Stimulated activated CD4-positive, alpha-beta T cell treated with anti-CD3 and anti-CD28 coated beads, Interleukin-15, amount 100 ng/mL, for 48 hours (primary cell): ENCODE measurements around the gene ROCK2.

Source experiments
- DNase-seq, 2 donors: peaks; one replicate each; pipeline ENCODE4 v3.0.0-alpha.2; 2020; ENCODE audit warnings: low read depth in 2 of 2

ROCK2 gene

DNA sequence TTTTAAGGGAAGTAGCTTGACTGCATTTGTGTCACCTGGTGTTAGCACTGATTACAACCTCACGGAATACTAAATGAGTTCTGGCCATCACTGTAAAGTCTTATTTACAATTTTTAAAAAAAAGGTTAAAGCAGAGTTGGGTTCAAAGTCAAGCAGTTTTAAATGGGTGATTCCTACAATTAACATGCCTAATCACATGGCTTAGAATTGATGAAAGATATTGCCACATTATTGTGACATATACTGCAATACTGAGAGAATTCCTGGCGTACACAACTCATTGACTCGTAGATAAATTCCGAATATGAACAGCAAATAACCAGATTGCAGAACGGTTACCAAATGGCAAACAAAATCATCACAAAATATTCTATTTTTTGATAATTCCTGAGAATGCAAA lies 34.2 kb downstream of the ROCK2 start:
- no peak for DNase-seq

DNA sequence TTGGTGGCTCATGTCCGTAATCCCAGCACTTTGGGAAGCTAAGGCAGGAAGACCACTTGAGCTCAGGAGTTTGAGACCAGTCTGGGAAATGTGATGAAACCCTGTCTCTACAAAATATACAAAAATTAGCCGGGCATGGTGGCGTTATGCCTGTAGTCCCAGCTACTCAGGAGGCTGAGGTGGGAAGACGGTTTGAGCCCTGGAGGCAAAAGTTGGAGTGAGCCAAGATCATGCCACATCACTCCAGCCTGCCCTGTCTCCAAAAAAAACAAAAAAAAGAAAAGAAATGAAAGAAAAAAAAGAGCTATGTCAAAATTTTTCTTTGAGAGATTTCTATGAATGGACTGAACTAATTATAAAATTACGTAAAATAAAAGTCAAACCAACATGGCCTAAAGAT lies 34.7 kb downstream of the ROCK2 start:
- no peak for DNase-seq

DNA sequence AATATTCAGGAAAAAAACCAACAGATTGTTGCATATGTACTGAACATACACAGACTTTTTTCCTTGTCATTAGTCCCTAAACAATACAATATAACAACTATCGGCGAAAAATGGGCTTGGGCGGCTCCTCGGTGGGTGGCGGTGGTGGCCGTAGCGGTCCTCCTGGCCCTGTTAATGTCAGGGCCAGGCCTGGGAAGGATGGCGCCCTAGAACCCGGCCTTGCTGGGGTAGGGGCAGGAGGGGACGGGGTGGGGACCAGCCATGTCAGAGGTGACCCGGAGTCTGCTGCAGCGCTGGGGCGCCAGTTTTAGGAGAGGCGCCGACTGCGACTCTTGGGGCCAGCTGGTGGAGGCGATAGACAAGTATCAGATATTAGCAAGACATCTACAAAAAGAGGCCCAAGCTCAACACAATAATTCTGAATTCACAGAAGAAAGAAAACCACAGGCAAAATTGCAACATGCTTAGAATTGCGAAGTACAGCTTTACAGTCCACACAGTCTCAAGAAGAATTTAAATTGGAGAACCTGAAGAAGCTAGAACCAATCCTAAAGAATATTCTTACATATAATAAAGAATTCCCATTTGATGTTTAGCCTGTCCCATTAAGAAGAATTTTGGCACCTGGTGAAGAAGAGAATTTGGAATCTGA lies 36.5 kb downstream of the ROCK2 start:
- DNase-seq, result no peak

DNA sequence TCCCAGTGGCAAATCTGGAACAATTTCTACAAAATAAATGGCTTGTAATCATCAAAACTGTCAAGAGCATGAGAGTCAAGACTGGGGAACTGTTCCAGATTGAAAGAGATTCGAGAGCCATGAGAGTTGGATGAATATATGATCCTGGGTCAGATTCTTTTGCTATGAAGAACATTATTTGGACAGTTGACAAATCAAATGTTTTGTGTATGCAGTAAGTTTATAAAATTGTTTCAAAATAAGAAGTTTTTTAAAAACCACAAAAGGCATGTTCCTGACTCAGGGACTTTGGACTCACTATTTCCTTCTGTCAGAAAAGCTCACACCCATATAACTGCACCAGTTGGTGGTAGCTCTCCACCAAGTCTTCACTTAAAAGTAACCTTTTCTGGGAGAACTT lies 38.5 kb downstream of the ROCK2 start:
- no peak for DNase-seq

DNA sequence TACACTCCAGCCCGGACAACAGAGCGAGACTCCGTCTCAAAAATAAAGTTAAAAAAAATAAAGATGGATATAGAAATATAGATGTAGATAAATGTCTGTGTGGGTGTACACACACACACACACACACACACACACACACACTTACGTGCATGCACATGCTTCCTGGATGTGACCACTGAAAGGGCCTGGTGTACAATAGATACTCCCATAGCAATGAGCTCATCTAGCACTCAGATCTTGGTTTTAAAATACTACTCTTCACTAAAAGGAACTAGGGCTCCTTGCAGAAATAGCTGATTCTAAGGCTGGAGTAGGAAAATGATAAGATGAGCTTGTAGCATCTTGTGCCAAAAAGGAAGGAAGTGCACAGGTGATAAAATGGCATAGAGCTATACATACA lies 39.1 kb downstream of the ROCK2 start:
- DNase-seq, result no peak

- DNase-seq, result no peak
Measured at GRCh38 chr2:11304476-11304875, 40.0 kb downstream of the ROCK2 start.

GRCh38 chr2:11303290-11304013 lies 41.0 kb downstream of the ROCK2 start:
- DNase-seq, result no peak

DNA sequence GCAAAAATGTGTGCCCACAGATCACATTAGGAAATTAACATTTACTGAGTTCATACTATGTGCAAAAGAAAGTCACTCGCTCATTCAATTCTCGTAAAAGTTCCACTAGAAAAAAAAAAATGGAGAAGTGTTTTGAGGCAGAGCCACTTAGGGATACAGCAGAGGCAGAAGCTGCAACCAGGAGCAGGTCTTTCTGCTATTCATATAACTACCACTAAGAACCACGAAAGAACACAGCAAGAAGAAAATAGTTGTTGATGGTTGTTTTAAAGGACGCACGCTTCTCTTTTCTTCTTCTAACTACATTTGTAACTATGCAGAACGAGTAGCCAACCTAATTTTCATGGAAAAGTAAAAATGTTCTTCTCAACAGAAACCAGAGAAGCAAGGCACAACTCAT lies 45.0 kb downstream of the ROCK2 start:
- no peak for DNase-seq

GRCh38 chr2:11298592-11298991 lies 45.8 kb downstream of the ROCK2 start:
- no peak for DNase-seq

GRCh38 chr2:11296401-11296800 lies 48.0 kb downstream of the ROCK2 start:
- DNase-seq, result no peak

GRCh38 chr2:11292464-11293255 lies 51.8 kb downstream of the ROCK2 start:
- DNase-seq, result no peak

DNA sequence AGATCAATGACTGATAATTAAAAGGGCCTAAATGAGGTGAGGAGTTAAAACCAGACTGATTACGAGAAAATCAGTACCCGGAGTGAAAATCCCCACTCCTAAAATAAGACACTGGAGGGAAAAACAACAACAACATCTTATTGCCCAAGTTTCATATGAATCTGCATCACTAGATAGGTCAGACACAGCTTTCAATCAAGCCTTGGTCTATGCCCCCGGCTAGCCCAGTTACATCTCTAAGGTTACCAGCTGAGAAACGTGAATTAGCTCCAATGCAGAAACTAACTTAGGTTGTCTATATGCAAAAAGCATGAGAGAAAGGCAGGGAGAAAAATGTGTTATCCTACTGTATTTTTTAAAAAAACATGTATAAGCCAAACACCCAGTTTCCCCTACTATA lies 53.7 kb downstream of the ROCK2 start:
- DNase-seq, result no peak

GRCh38 chr2:11290211-11290610 lies 54.2 kb downstream of the ROCK2 start:
- no peak for DNase-seq

DNA sequence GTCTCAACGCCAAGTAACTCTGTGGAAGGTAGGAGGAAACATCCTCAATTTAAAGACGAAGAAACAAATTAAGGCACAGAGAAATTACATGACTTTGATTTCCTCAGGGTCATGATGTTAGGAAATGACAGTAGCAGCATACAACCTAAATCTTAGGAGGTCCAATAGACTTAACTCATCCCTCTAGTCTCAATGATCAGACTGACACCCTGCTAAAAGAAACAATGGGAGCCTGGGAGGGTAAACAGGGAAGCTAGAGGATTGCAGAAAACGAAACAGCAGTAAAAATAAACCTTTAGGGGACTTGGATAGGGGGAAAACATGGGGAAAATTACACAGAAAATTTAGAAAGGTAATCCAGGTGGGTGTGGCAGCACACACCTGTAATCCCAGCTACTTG lies 56.0 kb downstream of the ROCK2 start:
- no peak for DNase-seq

DNA sequence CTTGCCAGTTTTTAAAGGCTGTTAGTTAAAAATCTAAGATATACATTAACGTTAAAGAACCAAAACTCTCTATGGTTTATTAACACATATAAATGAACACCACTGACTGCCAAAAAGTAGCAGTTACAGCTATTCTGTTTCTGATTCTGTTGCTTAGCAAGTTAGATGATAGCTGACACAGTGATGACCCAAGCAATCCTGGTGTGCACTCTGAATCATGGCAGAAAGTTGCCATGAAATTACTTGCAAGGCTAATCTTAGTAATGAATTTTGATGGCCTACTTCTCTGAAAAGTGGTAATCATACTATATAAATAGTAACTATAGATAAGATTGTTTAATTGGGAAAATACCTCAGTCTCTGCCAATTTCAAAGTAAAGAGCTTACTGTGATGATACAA lies 57.7 kb downstream of the ROCK2 start:
- DNase-seq, result no peak

- DNase-seq, result no peak
Measured at GRCh38 chr2:11286323-11286722, 58.1 kb downstream of the ROCK2 start.

DNA sequence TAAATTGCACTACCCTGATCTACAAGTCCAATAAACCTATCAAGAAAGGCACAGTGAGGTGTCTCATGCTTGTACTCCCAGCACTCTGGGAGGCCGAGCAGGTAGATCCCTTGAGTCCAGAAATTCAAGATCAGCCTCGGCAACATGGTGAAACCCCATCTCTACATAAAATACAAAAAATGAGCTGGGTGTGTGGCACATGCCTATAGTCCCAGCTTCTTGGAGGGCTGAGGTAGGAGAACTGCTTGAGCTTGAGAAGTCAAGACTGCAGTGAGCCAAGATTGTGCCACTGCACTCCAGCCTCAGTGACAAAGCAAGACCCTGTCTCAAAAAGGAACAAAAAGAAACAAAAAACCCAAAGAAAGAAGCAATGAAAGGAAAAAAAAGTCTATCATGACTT lies 58.9 kb downstream of the ROCK2 start:
- no peak for DNase-seq

DNA sequence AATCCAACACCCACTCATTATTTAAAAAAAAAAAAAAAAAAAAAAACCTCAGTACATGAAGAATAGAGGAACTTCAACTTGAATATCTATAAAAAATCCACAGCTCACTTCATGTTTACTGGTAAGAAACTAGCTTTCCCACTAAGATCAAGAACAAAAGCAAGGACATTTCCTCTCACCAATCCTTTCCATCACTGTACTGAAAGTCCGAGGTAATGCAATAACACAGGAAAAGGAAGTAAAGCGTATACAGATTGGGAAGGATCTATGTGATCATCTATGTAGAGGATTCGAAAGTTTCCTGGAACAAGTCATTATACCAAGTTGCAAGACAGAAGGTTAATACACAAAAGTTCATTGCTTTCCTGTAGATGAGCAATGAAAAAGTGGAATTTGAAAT lies 63.2 kb downstream of the ROCK2 start:
- no peak for DNase-seq

DNA sequence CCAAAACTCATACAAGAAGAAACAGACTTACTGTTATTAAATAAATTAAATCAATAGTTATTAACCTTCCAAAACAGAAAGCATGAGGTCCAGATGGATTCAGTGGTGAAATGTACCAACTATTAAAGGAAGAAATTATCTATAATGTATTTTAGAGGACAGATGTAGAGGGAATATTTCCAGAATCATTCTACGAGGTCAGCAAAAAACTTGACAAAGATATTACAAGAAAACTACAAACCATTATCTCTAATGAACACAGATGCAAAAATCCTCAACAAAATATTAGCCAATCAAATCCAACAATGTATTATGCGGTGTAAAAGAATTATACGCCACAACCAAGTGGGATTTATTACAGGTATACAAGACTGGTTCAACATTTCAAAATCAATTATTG lies 63.7 kb downstream of the ROCK2 start:
- no peak for DNase-seq

GRCh38 chr2:11279398-11279797 lies 65.0 kb downstream of the ROCK2 start:
- DNase-seq, result no peak

DNA sequence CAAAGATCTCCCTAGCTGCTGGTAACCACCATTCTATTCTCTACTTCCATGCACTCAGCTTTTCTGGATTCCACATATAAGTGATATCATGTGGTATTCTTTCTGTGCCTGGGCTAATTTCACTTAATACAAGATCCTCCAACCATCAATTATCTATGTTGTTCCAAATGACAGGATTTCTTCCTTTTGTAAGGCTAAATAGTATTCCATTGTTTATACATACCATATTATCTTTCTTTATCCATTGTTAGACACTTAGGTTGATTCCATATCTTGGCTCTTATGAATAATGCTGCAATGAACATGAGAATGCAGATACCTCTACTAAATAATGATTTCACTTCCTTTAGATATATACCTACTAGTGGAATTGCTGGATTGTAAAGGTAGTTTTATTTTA lies 66.2 kb downstream of the ROCK2 start:
- no peak for DNase-seq

- no peak for DNase-seq
Measured at GRCh38 chr2:11275910-11276309, 68.5 kb downstream of the ROCK2 start.

GRCh38 chr2:11270891-11271290 lies 73.5 kb downstream of the ROCK2 start:
- no peak for DNase-seq
